ENCODE results near the gene CACNA2D4.

The CACNA2D4 gene

GRCh38 chr12:1917172-1918070, 1.0 kb downstream of the CACNA2D4 start:
- no peak for DNase-seq (ENCODE audit: low read depth, low spot score)

DNA sequence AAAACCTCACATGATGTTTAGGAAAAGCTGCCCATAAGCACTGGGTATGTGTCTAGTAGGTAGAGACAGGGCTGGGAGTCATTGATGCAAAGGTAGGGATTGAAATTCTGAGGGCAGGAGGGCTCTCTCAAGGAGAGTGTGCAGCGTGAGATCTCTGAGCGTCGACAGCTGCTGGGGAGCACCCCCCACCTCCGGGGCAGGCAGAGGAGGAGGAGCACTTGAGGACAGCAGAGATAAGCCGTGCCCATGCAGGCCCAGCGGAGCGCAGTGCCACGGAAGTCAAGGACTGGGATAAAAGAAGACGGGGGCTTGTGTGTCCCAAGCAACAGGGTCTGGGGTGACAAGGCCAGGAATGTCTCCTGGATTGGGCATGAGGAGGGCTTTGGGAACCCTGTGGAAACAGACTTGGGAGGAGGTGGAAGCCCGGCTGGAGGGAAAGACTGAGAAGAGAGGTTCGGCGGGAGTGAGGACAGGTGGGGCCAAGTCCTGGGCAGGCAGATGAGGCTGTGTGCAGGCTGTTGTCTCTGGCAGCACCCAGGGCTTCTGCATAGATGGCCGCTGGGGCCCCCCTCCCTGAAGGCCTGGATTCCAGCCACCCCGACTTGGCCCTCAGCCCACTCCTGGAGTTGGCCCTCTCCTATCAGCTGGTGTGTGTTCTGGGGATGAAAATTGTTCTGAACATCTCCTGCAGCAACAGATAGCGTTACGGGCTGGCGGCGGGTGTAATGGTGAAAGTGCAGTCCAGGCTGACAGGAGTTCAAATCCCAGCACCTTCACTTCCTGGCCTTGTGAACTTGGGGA, 1.9 kb downstream of the CACNA2D4 start:
- no peak for DNase-seq (ENCODE audit: low read depth, low spot score)

DNA sequence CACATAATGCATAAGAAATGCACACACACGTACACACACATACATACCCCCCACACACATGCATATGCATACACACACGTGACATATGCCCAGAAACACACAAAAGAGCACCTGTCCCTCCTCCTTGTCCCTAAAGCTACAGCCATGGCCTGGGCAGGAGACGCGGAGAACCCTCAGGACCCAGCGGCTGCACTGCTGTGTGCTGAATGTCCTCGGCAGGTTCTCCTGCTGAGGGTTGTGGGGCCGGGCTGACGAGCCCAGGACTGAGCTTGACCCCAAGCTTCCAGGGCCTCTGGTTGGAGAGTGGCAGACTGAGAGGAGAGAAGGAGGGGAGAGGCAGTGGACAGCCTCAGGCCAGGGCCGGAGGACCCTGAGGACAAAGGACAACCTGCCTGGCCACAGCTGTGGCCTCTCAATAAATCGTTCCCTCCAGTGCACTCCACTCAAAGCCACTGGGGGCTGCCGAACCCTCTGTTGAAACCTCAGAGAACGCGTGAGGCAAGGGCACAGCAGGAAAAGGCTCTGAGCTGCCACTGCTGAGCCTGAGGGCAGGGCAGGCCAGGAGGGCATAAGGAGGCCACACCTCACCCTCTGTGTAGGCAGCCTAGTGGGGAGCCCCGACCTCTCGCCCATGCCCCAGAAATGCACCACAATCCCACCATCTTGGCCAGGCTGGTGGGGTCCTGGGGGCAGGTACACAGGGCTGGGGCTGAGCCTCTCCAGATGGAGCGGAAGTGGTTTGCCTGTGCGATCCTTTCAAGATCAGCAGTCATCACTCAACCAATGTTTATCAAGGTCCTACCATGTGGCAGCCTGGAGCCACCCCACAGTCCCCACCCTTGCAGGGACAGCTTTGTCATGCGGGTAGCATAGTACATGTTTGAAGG, 3.1 kb downstream of the CACNA2D4 start:
- no peak for DNase-seq (ENCODE audit: low read depth, low spot score)

- DNase-seq (ENCODE audit: low read depth, low spot score) = no peak
Measured at GRCh38 chr12:1914114-1914911, 4.1 kb downstream of the CACNA2D4 start.

DNA sequence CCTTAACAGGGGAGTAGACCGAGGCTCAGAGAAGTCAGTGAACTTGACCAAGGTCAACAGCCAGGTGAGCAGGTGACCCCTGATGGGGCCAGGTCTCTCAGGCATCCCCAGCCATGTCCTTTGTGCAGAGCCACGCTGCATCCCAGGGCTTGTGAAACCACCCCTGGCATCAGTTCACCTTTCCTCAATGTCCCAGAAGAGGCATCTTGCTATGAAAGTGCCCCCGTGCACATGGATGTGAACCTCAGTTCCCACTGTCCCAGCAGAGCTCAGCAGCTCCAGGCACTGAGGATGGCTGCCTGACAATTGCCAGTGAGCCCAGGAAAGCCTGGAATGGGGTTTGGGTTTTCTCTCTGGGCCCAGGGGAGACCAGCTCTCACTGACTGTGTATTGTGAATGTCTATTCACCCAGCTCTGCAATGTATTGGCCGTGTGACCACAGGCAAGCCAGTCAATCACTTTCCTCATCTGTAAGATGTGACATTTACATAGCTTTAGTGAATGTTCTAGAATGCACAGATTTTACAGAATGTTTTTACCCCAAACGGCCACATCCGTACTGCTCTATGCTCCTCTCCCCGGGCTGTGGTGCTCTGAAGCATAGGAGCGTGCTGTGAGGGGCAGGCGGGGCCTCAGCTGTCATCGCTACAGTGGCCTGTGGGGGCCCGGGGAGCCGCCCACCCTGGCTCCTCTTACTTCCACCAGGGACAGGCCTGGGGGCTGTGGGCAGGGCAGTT, 4.9 kb downstream of the CACNA2D4 start:
- DNase-seq (ENCODE audit: low read depth, low spot score) = no peak

DNA sequence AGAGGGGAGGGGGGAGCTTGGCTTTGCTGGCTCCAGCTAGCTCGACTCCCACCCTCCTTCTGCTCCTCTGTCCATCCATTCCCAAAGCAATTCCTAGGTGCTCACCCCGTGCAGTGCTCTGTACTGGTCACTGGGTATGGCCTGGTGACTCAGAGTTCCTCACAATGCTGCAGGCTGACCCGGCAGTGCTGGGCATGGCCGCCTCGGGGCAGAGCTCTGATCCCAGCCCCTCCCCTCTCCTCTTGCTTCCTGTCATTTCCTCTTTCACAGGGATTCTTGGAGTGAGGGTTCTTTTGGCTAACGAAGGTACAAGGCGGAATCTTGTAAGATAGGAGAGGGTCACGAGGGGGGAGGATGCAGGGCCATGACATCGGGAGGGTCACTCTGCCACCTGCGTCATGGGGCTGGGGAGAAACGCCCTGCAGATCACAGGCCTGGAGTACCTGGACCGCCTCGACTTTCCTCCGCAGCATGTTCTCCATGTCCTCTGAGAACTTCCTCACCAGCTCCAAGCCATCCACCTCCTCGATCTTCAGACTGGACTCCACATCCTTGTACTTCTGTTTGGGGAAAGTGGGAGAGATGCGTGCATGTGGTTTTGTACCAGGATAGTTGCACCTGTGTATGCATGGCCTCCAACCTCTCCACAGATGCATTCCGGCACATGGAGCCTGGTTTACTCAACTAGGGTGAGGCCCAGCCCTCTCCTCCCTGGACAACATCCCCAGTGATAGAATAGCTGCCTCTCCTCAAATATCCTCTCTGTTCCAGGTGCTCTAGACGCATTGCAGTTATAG, 5.7 kb downstream of the CACNA2D4 start:
- DNase-seq (ENCODE audit: low read depth, low spot score) = no peak

DNA sequence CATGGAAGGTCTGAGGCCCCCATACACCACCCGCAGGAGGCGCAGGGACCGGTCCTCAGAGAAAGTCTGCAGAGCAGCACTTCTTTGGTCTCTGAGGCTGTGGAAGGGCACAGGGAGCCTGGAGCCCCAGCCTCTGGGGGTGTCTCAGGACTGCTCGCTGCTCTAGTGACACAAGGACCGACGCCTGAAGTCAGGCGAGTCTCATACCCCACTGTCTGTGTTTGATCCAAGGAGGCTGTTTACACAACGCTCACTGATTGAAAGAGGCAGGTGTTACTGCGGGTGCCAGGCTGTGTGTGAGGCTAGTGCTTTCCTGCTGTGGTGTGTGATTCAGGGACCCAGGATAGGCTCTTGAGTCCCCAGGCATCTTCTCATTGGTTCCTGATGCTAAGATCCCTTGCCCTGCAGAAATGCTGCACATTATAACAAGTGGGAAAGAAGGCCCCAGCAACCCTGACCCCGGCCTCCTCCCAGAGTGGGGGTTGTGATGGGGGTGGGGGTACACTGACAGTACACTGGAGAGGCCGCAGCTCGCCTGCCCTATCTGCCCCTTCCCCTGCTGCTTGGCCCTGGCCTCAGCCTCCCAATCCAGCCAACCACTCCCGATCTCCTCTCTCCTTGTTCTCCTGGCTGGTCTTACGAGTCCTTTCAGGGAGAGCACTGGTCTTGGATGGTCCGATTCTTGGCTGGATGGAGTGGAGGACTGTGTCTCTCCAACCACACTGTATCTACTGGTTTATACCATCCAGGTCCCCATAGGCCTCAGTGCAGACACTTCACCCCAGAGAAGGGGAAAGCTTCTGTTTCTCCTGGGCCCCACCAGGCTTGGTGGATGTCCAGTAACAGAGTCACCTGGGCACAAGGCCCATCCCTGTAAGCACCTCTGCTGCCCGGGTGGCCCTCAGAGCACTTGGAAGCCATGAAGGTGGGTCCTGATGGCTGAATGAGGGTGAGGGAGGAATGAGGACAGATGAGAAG, 6.6 kb downstream of the CACNA2D4 start:
- no peak for DNase-seq (ENCODE audit: low read depth, low spot score)

GRCh38 chr12:1910468-1910867, 8.0 kb downstream of the CACNA2D4 start:
- no peak for DNase-seq (ENCODE audit: low read depth, low spot score)

GRCh38 chr12:1908758-1909157, 9.7 kb downstream of the CACNA2D4 start:
- DNase-seq (ENCODE audit: low read depth, low spot score) = no peak

- no peak for DNase-seq (ENCODE audit: low read depth, low spot score)
Measured at GRCh38 chr12:1907652-1908611, 10.5 kb downstream of the CACNA2D4 start.

DNA sequence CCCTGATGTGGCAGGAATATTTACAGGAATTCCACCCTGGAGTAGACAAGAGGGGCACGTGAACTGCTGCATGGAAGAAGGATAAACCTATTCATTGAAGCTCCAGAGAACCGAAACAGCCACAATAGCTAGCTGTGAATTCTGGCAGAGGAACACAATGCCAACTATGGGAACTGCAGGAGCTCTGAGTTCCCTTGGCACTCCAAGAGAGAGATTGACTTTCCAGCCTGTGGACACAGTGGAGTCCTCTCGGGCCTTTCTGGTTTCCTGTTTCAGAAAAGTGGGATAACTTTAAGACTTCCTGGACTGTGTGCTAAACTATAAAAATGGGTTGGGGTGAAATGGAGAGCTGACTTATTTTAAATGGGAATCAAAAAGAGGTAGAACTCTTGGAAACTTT, 11.9 kb downstream of the CACNA2D4 start:
- no peak for DNase-seq (ENCODE audit: low read depth, low spot score)

DNA sequence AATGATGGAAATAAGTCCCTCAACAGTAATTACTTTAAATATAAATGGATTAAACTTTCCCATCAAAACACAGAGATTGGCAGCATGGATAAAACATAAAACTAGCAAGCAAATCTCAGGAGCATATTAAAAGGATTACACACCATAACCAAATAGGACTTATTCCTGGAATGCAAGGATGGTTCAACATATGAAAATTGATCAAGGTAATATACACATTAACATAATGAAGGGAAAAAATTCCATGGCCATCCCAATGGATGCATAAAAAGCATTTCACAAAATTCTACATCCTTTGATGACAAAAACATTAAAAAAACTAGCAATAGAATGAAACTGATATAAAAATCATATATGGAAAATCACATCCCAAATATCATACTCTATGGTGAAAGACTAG, 13.6 kb downstream of the CACNA2D4 start:
- DNase-seq (ENCODE audit: low read depth, low spot score) = no peak

DNA sequence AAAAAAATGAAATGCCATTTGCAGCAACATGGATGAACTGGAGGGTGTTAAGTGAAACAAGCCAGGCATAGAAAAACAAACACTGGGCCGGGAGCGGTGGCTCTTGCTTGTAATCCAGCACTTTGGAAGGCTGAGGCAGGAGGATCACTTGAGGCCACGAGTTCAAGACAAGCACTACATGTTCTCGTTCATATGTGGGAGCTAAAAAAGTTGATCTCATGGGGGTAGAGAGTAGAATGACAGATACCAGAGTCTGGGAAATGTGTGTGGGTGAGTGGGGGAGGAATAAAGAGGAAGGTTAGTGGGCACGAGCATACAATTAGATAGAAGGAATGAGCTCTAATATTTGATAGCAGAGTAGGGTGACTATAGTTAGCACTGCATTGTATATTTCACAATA, 21.5 kb downstream of the CACNA2D4 start:
- DNase-seq (ENCODE audit: low read depth, low spot score) = no peak

GRCh38 chr12:1890810-1891209, 27.6 kb downstream of the CACNA2D4 start:
- no peak for DNase-seq (ENCODE audit: low read depth, low spot score)

DNA sequence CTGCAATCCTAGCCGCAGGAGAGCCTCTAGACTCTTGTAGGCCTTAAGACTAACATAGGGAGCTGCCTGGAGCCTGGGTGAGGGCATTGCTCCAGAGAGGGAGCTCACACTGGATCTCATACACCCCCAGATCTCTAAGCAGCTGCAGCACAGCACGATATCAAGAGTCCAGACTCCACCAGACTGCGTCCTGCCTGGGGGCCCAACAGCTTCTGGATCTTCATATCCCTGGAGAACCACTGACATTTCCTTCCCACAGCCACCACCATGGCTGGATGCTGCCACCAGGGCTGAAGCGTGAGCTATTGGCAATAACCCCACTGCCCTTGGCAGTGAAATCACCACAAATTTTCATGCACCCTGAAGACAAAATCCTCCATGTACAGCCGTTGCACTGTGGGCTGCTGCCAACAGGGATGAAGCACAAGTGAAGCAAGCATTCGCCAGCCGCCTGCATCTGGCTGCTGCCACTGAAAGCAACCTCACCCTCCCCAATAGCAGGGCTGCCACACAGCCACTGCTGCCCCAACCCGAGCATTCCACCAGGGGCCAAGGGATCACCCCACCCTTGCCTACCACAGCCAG, 28.2 kb downstream of the CACNA2D4 start:
- DNase-seq (ENCODE audit: low read depth, low spot score) = no peak

GRCh38 chr12:1888923-1889322, 29.5 kb downstream of the CACNA2D4 start:
- DNase-seq (ENCODE audit: low read depth, low spot score) = no peak

All from brain pericyte (primary cell).